NCI-H187 (cell line): Measurements from ENCODE around the gene CERS4.
"Not testable (repeated sequence)": the region's sequence is repeated elsewhere in the genome, so short reads cannot be mapped to it uniquely, and the experiment has no call there.

Source experiments
- DNase-seq, 2 experiments: peaks; one replicate each; lab custom pipeline; 2025; lab: John Stamatoyannopoulos, UW

CERS4 gene

GRCh38 chr19:8241646-8242045 is 32.5 kb downstream of the CERS4 start:
- no peak for DNase-seq

- DNase-seq = no peak
These were observed 33.1 kb downstream of the CERS4 start for GRCh38 chr19:8242211-8242821.

GRCh38 chr19:8243146-8243545 is 34.0 kb downstream of the CERS4 start:
- DNase-seq = no peak

DNA sequence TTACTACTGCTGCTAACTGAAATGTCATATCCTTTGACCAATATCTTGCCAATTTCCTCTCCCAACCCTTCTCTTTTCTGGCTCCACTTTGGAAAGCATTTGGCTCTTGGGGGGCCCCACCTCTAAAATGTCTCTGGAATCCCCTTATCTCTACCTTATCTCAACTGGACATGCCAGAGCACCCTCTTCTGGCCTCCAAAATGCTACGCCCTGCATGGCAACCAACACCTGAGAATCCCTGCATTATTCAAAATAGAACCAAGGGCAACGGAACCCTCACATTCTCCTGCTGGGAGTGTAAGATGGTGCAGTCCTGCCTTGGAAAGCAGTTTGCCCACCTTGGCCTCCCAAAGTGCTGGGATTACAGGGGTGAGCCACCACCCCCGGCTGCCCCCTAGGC is 35.3 kb downstream of the CERS4 start:
- no peak for DNase-seq

DNA sequence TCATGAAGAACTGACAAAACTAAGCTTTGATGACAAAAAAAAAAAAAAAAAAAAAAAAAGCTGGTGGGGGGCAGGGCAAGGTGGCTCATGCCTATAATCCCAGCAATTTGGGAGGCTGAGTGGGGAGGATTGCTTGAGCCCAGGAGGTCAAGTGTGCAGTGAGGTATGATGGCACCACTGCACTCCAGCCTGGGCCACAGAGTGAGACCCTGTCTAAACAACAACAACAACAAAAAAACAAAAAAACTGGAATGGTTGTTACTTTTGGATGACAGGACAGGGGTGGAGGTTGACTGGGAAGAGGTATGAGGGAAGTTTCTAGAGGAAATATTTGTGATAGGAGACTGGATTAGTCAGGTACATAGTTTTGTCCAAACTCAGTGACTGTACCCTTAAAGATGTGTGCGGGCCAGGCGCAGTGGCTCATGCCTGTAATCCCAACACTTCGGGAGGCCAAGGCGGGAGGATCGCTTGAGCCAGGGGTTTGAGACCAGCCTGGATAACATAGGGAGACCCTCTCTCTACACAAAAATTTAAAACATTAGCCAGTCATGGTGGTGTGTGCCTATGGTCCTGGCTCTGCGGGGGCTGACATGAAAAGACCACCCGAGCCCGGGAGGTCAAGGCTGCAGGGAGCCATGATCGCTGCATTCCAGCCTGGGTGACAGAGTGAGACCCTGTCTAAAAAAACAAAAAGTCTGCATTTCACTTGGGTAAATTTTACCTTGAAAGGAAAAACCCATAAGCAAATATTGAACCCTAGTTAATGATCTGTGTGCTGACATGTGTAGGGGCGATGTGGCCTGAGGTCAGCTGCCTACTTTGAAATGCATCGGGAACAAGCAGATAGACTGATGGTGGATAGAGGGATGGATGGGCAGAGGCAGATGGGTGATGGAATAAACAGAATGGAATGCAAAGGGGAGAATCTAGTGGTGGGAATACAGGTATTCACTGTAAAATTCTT is 37.0 kb downstream of the CERS4 start:
- no peak for DNase-seq

GRCh38 chr19:8247129-8247890 is 38.1 kb downstream of the CERS4 start:
- DNase-seq = not testable (repeated sequence)

DNA sequence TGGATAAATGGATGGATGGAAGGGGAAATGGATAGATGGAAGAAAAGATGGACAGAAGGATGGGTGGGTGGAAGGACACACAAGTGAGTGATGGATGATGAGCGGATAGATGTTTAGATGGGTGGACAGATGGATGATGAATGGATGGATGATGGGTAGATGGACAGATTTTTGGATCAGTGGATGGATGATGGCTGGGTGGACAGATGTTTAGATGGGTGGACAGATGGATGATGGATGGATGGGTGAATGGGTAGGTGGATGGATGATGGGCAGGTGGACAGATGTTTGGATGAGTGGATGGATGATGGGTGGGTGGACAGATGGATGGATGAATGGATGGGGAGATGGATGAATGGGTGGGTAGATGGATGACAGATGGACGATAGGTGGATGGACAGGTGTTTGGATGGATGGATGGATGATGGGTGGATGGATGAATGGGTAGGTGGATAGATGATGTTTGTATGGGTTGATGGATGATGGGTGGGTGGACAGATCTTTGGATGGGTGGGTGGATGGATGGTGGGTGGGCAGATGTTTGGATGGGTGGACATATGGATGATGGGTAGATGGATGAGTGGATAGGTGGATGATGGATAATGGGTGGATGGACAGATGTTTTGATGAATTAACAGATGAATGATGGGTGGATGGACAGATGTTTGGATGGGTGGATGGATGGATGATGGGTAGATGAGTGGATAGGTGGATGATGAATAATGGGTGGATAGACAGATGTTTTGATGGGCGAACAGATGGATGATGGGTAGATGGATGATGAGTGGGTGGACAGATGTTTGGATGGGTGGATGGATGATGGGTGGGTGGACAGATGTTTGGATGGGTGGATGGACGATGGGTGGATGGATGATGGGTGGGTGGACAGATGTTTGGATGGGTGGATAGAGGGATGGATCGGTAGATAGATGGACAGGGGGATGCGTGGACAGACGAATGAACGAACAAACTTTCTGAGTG is 39.5 kb downstream of the CERS4 start:
- no peak for DNase-seq

DNA sequence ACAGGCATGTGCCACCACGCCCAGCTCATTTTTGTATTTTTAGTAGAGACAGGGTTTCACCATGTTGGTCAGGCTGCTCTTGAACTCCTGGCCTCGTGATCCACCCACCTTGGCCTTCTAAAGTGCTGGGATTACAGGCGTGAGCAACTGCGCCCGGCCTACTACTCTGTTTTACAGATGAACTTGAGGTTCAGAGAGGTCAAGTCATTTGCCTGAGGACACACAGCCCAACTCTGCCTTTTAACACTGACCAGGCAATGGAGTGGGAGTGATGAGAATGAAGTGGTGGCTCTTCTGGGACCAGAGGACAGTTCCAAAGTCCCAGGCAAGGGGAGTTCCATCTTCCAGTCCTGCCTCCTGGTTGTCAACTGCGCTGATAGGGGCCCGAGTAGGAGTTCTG is 41.4 kb downstream of the CERS4 start:
- no peak for DNase-seq

- no peak for DNase-seq
These were observed 41.9 kb downstream of the CERS4 start for GRCh38 chr19:8251025-8251472.

- peak; percentile 25 to 30 for DNase-seq
These were observed 43.9 kb downstream of the CERS4 start for GRCh38 chr19:8252922-8253589.

DNA sequence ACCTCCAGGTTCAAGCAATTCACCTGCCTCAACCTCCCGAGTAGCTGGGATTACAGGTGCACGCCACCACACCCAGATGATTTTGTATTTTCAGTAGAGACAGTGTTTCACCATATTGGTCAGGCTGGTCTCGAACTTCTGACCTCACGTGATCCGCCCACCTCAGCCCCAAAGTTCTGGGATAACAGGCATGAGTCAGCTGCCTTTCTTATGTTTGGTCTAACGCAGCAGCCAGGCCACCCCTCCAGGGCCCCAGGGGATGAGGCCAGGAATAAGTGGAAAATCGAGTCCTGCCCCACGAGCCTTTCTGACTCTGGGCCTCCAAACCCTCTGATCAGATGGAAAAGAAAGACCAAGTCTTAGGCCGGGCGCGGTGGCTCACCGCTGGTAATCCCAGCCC is 44.5 kb downstream of the CERS4 start:
- DNase-seq = no peak

DNA sequence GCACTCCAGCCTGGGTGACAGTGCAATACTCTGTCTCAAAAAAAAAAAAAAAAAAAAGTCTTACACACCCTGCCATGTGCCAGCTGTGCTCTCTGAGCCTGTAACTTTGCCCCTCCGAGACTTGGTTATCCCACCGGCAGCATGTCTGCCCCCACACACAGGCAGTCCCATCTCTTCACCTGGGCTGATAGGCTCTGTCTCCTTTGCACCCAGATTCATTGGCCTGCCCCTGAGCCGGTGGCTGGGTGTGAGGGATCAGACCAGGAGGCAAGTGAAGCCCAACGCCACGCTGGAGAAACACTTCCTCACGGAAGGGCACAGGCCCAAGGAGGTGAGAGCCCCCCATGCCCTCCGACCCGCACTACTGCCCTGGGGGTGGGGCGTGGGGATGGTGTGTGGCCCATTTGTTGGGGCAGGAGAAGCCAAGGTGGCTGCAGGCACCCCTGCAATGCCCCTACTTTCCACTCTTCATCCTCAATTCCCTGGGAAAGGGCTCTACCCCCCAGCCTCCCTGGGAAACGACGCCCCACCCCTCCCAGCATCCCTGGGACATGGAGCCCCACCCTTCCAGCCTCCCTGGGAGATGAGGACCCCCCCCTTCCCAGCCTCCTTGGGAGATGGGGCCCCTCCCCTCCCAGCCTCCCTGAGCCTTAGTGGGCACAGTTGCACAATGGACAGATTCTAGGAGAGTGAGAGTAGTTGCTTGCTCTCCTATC is 45.3 kb downstream of the CERS4 start:
- no peak for DNase-seq

DNA sequence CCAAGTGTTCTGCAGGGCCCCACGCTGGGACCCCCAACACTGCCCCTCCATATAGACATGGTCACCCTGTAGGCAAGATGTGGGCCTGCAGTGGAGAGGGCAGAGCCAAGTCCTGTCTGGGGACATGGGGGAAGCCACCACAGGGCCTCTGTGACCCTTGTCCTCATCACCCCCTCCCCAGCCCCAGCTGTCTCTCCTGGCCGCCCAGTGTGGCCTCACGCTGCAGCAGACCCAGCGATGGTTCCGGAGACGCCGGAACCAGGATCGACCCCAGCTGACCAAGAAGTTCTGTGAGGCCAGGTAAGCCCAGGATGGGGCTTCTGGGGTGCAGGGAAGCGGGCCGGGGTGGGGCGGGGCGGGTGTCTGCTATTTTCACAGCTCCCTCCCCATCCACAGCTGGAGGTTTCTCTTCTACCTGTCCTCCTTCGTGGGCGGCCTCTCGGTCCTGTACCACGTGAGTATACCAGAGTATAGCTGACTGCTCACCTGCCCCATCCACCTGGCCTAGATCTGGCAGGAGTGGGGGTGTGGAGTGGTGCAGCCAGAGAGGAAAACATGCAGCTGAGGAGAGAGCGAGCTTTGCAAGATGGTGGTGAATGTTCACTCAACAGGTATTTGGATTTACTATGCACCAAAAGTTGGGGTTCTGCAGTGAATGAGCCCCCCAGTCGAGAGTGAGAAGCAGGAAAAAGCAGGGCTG is 46.4 kb downstream of the CERS4 start:
- no peak for DNase-seq

- no peak for DNase-seq
These were observed 47.3 kb downstream of the CERS4 start for GRCh38 chr19:8256276-8257051.

DNA sequence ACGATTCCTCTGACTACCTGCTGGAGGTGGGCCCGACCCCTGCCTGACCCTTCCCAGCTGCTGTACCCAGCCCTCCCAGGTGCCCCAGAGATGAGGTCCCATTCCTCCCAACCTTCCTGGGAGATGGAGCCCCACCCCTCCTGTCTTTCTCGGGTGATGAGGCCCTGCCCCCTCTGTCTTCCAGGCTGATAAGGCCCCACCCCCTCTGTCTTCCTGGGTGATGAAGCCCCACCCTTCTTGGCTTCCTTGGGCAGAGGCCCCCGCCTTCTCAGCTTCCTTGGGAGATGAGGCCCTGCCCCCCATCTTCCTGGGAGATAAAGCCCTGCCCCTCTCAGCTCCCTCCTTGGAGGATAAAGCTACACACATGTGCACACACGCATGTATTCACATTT is 47.9 kb downstream of the CERS4 start:
- DNase-seq = no peak

DNA sequence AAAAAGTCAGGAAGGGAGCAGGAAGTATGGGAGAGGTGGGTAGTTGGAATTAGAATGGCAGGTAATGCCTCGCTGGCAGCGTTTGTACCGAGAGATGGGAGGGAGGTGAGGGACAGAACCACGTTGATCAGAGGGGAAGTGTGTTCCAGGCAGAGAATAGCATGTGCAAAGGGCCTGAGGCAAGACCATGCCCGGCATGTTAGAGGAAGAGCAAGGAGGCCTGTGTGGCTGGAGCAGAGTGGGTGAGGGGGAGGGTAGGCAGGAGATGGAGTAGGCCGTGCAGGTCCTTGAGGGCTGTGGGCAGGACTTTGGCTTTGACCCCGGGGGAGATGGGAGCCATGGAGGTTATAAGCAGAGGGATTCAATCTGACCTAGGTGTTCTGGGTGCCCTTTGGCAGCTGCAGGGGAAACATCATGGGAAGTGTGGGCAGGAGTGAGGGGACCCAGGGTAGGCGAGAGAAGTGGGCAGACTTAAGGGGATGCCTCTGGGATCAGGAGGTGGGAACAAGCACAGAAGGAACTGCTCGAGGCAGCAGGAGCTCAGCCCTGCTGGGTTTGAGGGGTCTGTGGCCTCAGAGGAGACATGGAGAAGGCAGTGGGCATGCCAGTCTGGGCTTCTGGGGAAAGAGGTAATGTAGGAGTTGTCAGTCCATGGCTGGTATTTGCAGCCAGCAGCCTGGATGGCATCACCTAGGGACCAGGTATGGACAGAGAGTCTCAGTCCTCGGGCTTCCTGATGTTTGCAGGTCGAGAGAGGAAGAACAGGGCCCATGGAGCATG is 50.2 kb downstream of the CERS4 start:
- DNase-seq = no peak

DNA sequence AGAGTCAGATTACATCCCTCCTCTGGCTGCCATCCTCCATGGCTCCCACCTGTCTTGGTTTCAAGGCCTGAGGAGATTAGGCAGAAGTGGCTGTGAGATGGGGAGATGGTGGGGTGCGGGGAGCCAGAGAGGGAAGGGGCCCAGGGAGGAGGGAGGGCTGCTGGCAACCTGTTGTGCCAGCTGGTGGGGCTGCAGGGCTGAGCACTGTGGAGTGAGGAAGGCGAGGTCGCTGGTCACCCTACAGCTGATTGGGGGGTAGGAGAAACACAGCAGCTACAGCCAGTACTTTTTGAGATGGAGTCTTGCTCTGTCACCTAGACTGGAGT is 50.7 kb downstream of the CERS4 start:
- DNase-seq = no peak

GRCh38 chr19:8261347-8261746 is 52.2 kb downstream of the CERS4 start:
- no peak for DNase-seq
